NB4 (cell line): ENCODE measurements around the gene PECR.

Experiments
- POLR2A ChIP-seq: IDR thresholded peaks from 2 replicates; pipeline ENCODE4 v1.6.1; 2011; ENCODE audit warnings: mild to moderate bottlenecking; ENCODE audit not compliant: insufficient read length; ENCODE audit errors: extremely low read depth
- TF ChIP-seq, protein P1 (sequence below): IDR thresholded peaks from one replicate; pipeline ENCODE4 v1.5.1; 2012; ENCODE audit warnings: low read depth, low read length

DNA sequence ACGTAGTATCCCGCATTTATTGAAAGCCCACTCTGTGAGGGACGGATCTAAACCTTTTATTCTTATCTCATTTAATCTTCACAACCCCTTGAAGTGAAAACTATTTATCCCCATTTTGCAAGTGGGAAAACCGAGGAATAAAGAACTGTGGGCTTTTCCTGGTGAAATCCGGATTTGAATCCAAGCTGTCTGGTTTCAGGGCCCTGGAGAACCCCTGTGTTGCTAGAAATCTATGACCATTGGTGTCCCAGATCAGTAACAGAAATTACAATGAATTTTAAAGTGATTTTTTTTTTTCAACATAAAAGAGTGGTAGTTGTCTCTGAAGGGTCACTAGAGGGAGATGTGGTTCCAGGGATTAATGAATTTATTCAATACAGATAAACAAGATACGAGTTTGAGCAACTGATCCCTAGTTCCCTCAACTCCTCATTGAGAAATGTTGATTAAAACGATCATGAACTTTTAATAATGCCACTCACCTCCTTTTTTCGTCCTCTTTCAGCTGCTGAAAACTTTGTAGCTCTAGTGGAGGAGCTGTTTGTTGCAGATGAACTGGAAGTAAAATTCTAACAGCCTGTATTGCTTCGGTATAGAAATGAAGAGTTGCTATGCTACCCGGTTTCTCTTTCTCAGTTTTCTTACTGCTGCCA is 28.5 kb upstream of the PECR start:
- TF ChIP-seq, protein P1, sequence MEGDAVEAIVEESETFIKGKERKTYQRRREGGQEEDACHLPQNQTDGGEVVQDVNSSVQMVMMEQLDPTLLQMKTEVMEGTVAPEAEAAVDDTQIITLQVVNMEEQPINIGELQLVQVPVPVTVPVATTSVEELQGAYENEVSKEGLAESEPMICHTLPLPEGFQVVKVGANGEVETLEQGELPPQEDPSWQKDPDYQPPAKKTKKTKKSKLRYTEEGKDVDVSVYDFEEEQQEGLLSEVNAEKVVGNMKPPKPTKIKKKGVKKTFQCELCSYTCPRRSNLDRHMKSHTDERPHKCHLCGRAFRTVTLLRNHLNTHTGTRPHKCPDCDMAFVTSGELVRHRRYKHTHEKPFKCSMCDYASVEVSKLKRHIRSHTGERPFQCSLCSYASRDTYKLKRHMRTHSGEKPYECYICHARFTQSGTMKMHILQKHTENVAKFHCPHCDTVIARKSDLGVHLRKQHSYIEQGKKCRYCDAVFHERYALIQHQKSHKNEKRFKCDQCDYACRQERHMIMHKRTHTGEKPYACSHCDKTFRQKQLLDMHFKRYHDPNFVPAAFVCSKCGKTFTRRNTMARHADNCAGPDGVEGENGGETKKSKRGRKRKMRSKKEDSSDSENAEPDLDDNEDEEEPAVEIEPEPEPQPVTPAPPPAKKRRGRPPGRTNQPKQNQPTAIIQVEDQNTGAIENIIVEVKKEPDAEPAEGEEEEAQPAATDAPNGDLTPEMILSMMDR, result peak; percentile 15
- no peak for TF ChIP-seq POLR2A
